ENCODE measurements around the gene CLOCK.

DNA sequence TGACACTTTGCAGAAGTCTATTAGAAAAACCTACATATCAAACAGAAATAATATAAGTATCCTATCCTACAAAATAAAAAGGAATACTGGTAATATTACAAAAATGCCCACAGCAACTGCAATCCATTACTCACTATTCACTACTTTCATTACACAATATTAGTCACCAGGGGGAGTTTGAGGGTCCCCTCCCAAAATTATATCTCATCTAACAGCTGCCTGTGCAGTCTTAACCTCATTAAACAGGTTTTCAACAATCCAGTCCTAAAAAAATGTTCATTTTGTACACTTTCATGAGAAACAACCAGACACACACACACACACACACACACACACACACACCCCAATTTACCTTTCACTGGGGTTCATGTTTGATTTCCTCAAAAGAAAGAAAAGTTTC, 2.9 kb downstream of the CLOCK start:
- no peak for TF ChIP-seq ZFP30 (CRISPR knock-in tag; IDR thresholded peaks at IDR 0.05; ENCODE audit: borderline replicate concordance)
- no peak for TF ChIP-seq HCFC1 (IDR thresholded peaks at IDR 0.05; ENCODE audit: low read depth, low read length)

Data from K562 (cell line).